HCT116 (cell line): ENCODE measurements around the gene KIAA1755. TPM values are rescaled to one million over a fixed set of nuclear protein-coding genes. Genes with fewer than 3 reads are reported as not detected.

Experiments
- ATAC-seq: fragments of 200-7000 bp; cut with Tn5 transposase; 2 replicates; pipeline ENCODE4 v1.9.1; 2020; ENCODE audit warnings: mild to moderate bottlenecking, moderate library complexity
- BruUV-seq: library from RNA; stranded (reverse); fragments of 400-500 nt; replicated peaks from 2 replicates; lab custom pipeline; 2021; lab: Mats Ljungman, UMichigan
- CTCF ChIA-PET: fragments of 300-600 bp; sonication (Branson Sonifier 250); formaldehyde crosslinking; loops from one replicate; lab custom pipeline; 2021; ENCODE audit warnings: antibody characterized with exemption; lab: Charles Lee
- POLR2A ChIA-PET: fragments of 300-600, 350-600 bp; sonication (Branson Sonifier 250); formaldehyde crosslinking; loops from one replicate; lab custom pipeline; 2021; ENCODE audit warnings: antibody characterized with exemption; lab: Charles Lee
- RAD21 ChIA-PET, 2 experiments: fragments of 300-600 bp; sonication (Branson Sonifier 250); formaldehyde crosslinking; loops; one replicate each; lab custom pipeline; 2023; ENCODE audit warnings: low total read pairs in 2 of 2; ENCODE audit not compliant: uncharacterized antibody in 2 of 2, unreplicated experiment in 2 of 2, low non-redundant PET in 1 of 2; lab: Charles Lee
- DNase-seq: peaks from one replicate; pipeline ENCODE4 v3.0.0-alpha.2; 2010; ENCODE audit warnings: low read depth, low spot score
- H2AFZ ChIP-seq: fragments of 200-600 bp; shearing (Covaris generic), sonication (generic); 2 replicates; pipeline ENCODE4 v1.6.1; 2017; ENCODE audit warnings: low read depth, mixed run types, mixed read lengths, antibody characterized with exemption, low read length; ENCODE audit not compliant: poor library complexity, severe bottlenecking
- H3K27ac ChIP-seq: 2 replicates; pipeline ENCODE4 v1.5.1; 2012; ENCODE audit warnings: low read depth, low read length
- H3K27me3 ChIP-seq: fragments of 200-600 bp; sonication (generic); 2 replicates; pipeline ENCODE4 v1.6.1; 2016; ENCODE audit warnings: mixed run types, low read length, mixed read lengths; ENCODE audit not compliant: insufficient read depth
- H3K36me3 ChIP-seq, 2 experiments: fragments of 200-500 bp in 1 of 2; fragments of 200-600 bp in 1 of 2; sonication (Bioruptor generic) in 1 of 2; sonication (generic) in 1 of 2; 2 replicates each; pipeline versions ENCODE4 v1.5.1 to v1.6.1; 2014 to 2016; ENCODE audit warnings: low read length in 2 of 2, inconsistent platforms in 1 of 2, mixed read lengths in 1 of 2, mixed run types in 1 of 2; ENCODE audit not compliant: insufficient read depth in 2 of 2, control insufficient read depth in 1 of 2
- H3K4me1 ChIP-seq, 2 experiments: fragments of 200-600 bp in 1 of 2; sonication (generic) in 1 of 2; 2 replicates each; pipeline versions ENCODE4 v1.5.1 to v1.6.1; 2012 to 2017; ENCODE audit warnings: low read length in 2 of 2, inconsistent platforms in 1 of 2, mild to moderate bottlenecking in 1 of 2, mixed read lengths in 1 of 2, mixed run types in 1 of 2, moderate library complexity in 1 of 2; ENCODE audit not compliant: insufficient read depth in 2 of 2, control insufficient read depth in 1 of 2
- H3K4me2 ChIP-seq: fragments of 200-600 bp; sonication (generic); 2 replicates; pipeline ENCODE4 v1.6.1; 2017; ENCODE audit warnings: mixed run types, low read length, mixed read lengths
- H3K4me3 ChIP-seq, 2 experiments: fragments of 200-600 bp in 1 of 2; sonication (generic) in 1 of 2; replicated peaks in 1 of 2; 2 replicates each; pipeline ENCODE4 v1.5.1; 2011 to 2016; ENCODE audit warnings: low read length in 2 of 2, control low read depth in 1 of 2, low read depth in 1 of 2, mild to moderate bottlenecking in 1 of 2, mixed read lengths in 1 of 2, mixed run types in 1 of 2
- H3K79me2 ChIP-seq: fragments of 200-600 bp; sonication (generic); 2 replicates; pipeline ENCODE4 v1.6.1; 2017; ENCODE audit warnings: mild to moderate bottlenecking, mixed run types, low read length, moderate library complexity, mixed read lengths; ENCODE audit not compliant: insufficient read depth
- H3K9ac ChIP-seq: fragments of 200-600 bp; sonication (generic); 2 replicates; pipeline ENCODE4 v1.6.1; 2016; ENCODE audit warnings: low read length, mixed read lengths
- H3K9me2 ChIP-seq: fragments of 200-600 bp; sonication (generic), shearing (Covaris generic); 2 replicates; pipeline ENCODE4 v1.6.1; 2017; ENCODE audit warnings: mixed run types, mild to moderate bottlenecking, moderate library complexity; ENCODE audit not compliant: insufficient read depth
- H3K9me3 ChIP-seq, 2 experiments: fragments of 200-500 bp in 1 of 2; fragments of 200-600 bp in 1 of 2; sonication (Bioruptor generic) in 1 of 2; sonication (generic) in 1 of 2; 2 replicates each; pipeline ENCODE4 v1.6.1; 2014 to 2017; ENCODE audit warnings: low read length in 2 of 2, mixed read lengths in 2 of 2, inconsistent platforms in 1 of 2, low read depth in 1 of 2, mild to moderate bottlenecking in 1 of 2, mixed run types in 1 of 2, moderate library complexity in 1 of 2; ENCODE audit not compliant: control insufficient read depth in 1 of 2, insufficient read depth in 1 of 2
- H4K20me1 ChIP-seq: fragments of 200-600 bp; sonication (generic), shearing (Covaris generic); 2 replicates; pipeline ENCODE4 v1.6.1; 2017; ENCODE audit warnings: mixed run types, mild to moderate bottlenecking, moderate library complexity; ENCODE audit not compliant: insufficient read depth
- EGR1 ChIP-seq: IDR thresholded peaks from 2 replicates; pipeline ENCODE4 v1.6.1; 2012; ENCODE audit warnings: low read depth
- EZH2 ChIP-seq: fragments of 200-600 bp; sonication (generic); IDR thresholded peaks from 2 replicates; pipeline ENCODE4 v1.6.1; 2017; ENCODE audit warnings: antibody characterized with exemption, mixed run types
- EZH2phosphoT487 ChIP-seq: fragments of 200-600 bp; IDR thresholded peaks from 2 replicates; pipeline ENCODE4 v1.6.1; 2018; ENCODE audit warnings: antibody characterized with exemption, borderline replicate concordance
- FOSL1 ChIP-seq: IDR thresholded peaks from 2 replicates; pipeline ENCODE4 v1.6.1; 2012; ENCODE audit warnings: low read depth
- POLR2A ChIP-seq: IDR thresholded peaks from 2 replicates; pipeline ENCODE4 v1.7.0; 2011; ENCODE audit warnings: borderline replicate concordance; ENCODE audit not compliant: insufficient read depth, insufficient read length; ENCODE audit errors: extremely low read depth
- POLR2AphosphoS5 ChIP-seq: IDR thresholded peaks from 2 replicates; pipeline ENCODE4 v1.6.1; 2011; ENCODE audit warnings: mild to moderate bottlenecking, low read depth, low read length, moderate library complexity
- RAD21 ChIP-seq: IDR thresholded peaks from 2 replicates; pipeline ENCODE4 v1.6.1; 2012; ENCODE audit warnings: low read depth, mild to moderate bottlenecking
- SIN3A ChIP-seq: IDR thresholded peaks from 2 replicates; pipeline ENCODE4 v1.6.1; 2012; ENCODE audit warnings: low read depth
- SP1 ChIP-seq: IDR thresholded peaks from 2 replicates; pipeline ENCODE4 v1.6.1; 2012; ENCODE audit warnings: low read depth
- SRF ChIP-seq: IDR thresholded peaks from 2 replicates; pipeline ENCODE4 v1.6.1; 2012; ENCODE audit warnings: low read depth
- TCF7L2 ChIP-seq: IDR thresholded peaks from 2 replicates; pipeline ENCODE4 v1.7.0; 2011; ENCODE audit warnings: borderline replicate concordance, inconsistent platforms; ENCODE audit not compliant: insufficient read depth, insufficient read length; ENCODE audit errors: extremely low read depth
- YY1 ChIP-seq: IDR thresholded peaks from 2 replicates; pipeline ENCODE4 v1.6.1; 2011; ENCODE audit warnings: low read length, low read depth, moderate library complexity, mild to moderate bottlenecking; ENCODE audit not compliant: insufficient replicate concordance; ENCODE audit errors: extremely low read depth
- intact Hi-C: fragments of 100-400 bp; cut with micrococcal nuclease; formaldehyde crosslinking; loops from 2 replicates; pipeline ENCODE4 v1.10.0; 2022
- total RNA-seq: library from RNA; stranded (reverse); gene quantifications from one replicate; pipeline ENCODE4 v1.2.1, GENCODE V29; 2021; ENCODE audit not compliant: unreplicated experiment
- TF ChIP-seq, protein P1 (sequence below): IDR thresholded peaks from 2 replicates; pipeline ENCODE4 v1.6.1; 2012
- TF ChIP-seq, protein P2 (sequence below): IDR thresholded peaks from 2 replicates; pipeline ENCODE4 v1.6.1; 2012
- TF ChIP-seq, protein P3 (sequence below): IDR thresholded peaks from 2 replicates; pipeline ENCODE4 v1.6.1; 2011; ENCODE audit warnings: mild to moderate bottlenecking, low read length, moderate library complexity; ENCODE audit not compliant: insufficient replicate concordance; ENCODE audit errors: extremely low read depth

Gene KIAA1755
- total RNA-seq, 1 experiment from 2014 or later: not detected

DNA sequence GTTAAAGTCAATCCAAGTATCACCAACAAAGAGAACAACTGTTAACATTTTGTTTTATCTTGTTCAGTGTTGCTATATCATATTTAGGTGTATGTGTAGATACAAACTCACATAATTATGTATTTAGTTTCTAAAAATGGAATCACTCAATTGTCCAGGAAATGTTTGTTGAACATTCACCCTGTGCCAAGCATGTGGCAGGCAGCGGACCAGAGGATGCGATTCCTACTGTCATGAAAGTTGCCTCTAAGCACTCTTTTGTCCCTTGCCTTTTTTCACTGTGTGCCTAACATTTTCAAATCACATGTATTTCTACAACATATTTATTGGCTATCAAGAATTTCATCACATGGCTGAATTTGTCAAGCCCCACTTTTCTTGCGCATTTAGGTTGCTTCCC, 78.6 kb downstream of the KIAA1755 start:
- H3K9me3 ChIP-seq: no peaks in the 10 kb centered on the region
- DNase-seq (no peak), ATAC-seq (no peak)
- no peak for TF ChIP-seq RAD21
- no peak for TF ChIP-seq SRF
- no peak for TF ChIP-seq SIN3A
- TF ChIP-seq EZH2phosphoT487: no peak
- TF ChIP-seq, protein P1, sequence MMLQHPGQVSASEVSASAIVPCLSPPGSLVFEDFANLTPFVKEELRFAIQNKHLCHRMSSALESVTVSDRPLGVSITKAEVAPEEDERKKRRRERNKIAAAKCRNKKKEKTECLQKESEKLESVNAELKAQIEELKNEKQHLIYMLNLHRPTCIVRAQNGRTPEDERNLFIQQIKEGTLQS: no peak
- no peak for TF ChIP-seq POLR2AphosphoS5
- TF ChIP-seq FOSL1: no peak
- TF ChIP-seq YY1: no peak
- no peak for TF ChIP-seq EGR1
- TF ChIP-seq EZH2: no peak
- no peak for TF ChIP-seq TCF7L2
- TF ChIP-seq, protein P2, sequence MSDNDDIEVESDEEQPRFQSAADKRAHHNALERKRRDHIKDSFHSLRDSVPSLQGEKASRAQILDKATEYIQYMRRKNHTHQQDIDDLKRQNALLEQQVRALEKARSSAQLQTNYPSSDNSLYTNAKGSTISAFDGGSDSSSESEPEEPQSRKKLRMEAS: no peak
- no peak for TF ChIP-seq POLR2A
- TF ChIP-seq SP1: no peak
- TF ChIP-seq, protein P3, sequence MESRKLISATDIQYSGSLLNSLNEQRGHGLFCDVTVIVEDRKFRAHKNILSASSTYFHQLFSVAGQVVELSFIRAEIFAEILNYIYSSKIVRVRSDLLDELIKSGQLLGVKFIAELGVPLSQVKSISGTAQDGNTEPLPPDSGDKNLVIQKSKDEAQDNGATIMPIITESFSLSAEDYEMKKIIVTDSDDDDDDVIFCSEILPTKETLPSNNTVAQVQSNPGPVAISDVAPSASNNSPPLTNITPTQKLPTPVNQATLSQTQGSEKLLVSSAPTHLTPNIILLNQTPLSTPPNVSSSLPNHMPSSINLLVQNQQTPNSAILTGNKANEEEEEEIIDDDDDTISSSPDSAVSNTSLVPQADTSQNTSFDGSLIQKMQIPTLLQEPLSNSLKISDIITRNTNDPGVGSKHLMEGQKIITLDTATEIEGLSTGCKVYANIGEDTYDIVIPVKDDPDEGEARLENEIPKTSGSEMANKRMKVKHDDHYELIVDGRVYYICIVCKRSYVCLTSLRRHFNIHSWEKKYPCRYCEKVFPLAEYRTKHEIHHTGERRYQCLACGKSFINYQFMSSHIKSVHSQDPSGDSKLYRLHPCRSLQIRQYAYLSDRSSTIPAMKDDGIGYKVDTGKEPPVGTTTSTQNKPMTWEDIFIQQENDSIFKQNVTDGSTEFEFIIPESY: no peak
- no TSS peak for BruUV-seq
- H3K79me2 ChIP-seq: no peaks in the 10 kb centered on the region
- no peak overlapping the region for H3K4me2 ChIP-seq
- ChIA-PET RAD21 (no interaction called here), CTCF (interaction anchor here (1.7 kb wide), 1 partner anchor 39 kb away, joined by 5 read pairs; no protein-coding TSS in a partner anchor), POLR2A (no interaction called here)
- peaks cover 11 to 48% of the 10 kb centered on the region in 2 experiments for H3K4me1 ChIP-seq
- H2AFZ ChIP-seq: no peak overlapping the region
- no peaks in the 10 kb centered on the region for H3K36me3 ChIP-seq
- no peaks in the 10 kb centered on the region for H3K9me2 ChIP-seq
- H3K27me3 ChIP-seq: no peaks in the 10 kb centered on the region
- no peak overlapping the region for H3K9ac ChIP-seq
- H4K20me1 ChIP-seq: no peaks in the 10 kb centered on the region
- intact Hi-C loops: no loop called here
- no peak overlapping the region for H3K27ac ChIP-seq
- no peak overlapping the region for H3K4me3 ChIP-seq
